IPS DF 6.9 (cell line): ENCODE results near the gene NR2E1.

ENCODE experiments used
- DNase-seq: peaks from one replicate; pipeline ENCODE4 v3.0.0-alpha.2; 2013; ENCODE audit warnings: low read depth, low spot score
- H3K27ac ChIP-seq: one replicate; pipeline ENCODE4 v1.5.1; 2013; ENCODE audit warnings: low read length, control low read depth
- H3K27me3 ChIP-seq: 2 replicates; pipeline ENCODE4 v1.6.1; 2013; ENCODE audit warnings: mild to moderate bottlenecking, low read length; ENCODE audit not compliant: control insufficient read depth, insufficient read depth
- H3K36me3 ChIP-seq: 2 replicates; pipeline ENCODE4 v1.6.1; 2013; ENCODE audit warnings: low read length; ENCODE audit not compliant: control insufficient read depth, insufficient read depth
- H3K4me1 ChIP-seq: 2 replicates; pipeline ENCODE4 v1.6.1; 2013; ENCODE audit warnings: low read length; ENCODE audit not compliant: control insufficient read depth, insufficient read depth
- H3K4me3 ChIP-seq: 2 replicates; pipeline ENCODE4 v1.5.1; 2013; ENCODE audit warnings: mild to moderate bottlenecking, low read length
- H3K9me3 ChIP-seq: 2 replicates; pipeline ENCODE4 v1.6.1; 2013; ENCODE audit warnings: low read length, inconsistent platforms; ENCODE audit not compliant: control insufficient read depth, insufficient read depth
- WGBS: extraction: QIAGEN DNeasy Blood & Tissue Kit; methylation state at CpG from one replicate; pipeline ENCODE4 v1.1.7; 2013; ENCODE audit warnings: mixed read lengths, missing lambda C conversion rate; ENCODE audit not compliant: insufficient read length, insufficient coverage; 5-methylcytosine and 5-hydroxymethylcytosine counted together

Gene NR2E1

GRCh38 chr6:108193131-108193530, 27.3 kb downstream of the NR2E1 start:
- Histone ChIP-seq H3K27ac (no peak overlapping the region), H3K4me3 (no peak overlapping the region), H3K27me3 (no peaks in the 10 kb centered on the region), H3K9me3 (no peaks in the 10 kb centered on the region), H3K4me1 (no peaks in the 10 kb centered on the region), H3K36me3 (no peaks in the 10 kb centered on the region)
- DNase-seq = no peak
- no CpG with 5 or more reads among the region's 1 CpG for WGBS

- H3K9me3 ChIP-seq = no peaks in the 10 kb centered on the region
- WGBS = no CpG with 5 or more reads among the region's 1 CpG
- H3K4me1 ChIP-seq = no peaks in the 10 kb centered on the region; the same call in 1 of the 2 replicates
- no peak for DNase-seq
- H3K4me3 ChIP-seq = no peak overlapping the region
- H3K27ac ChIP-seq = no peak overlapping the region
- no peaks in the 10 kb centered on the region for H3K27me3 ChIP-seq
- no peaks in the 10 kb centered on the region for H3K36me3 ChIP-seq
Measured at GRCh38 chr6:108193835-108194234, 28.0 kb downstream of the NR2E1 start.

GRCh38 chr6:108194503-108194902, 28.7 kb downstream of the NR2E1 start:
- Histone ChIP-seq H3K4me1 (no peaks in the 10 kb centered on the region; the same call in 1 of the 2 replicates), H3K36me3 (no peaks in the 10 kb centered on the region), H3K27me3 (no peaks in the 10 kb centered on the region), H3K9me3 (no peaks in the 10 kb centered on the region), H3K4me3 (no peak overlapping the region), H3K27ac (no peak overlapping the region)
- WGBS = no CpG with 5 or more reads among the region's 8 CpGs
- no peak for DNase-seq

GRCh38 chr6:108195209-108195608, 29.4 kb downstream of the NR2E1 start:
- H3K4me1 ChIP-seq = no peaks in the 10 kb centered on the region; the same call in 1 of the 2 replicates
- no peak overlapping the region for H3K4me3 ChIP-seq
- H3K36me3 ChIP-seq = no peaks in the 10 kb centered on the region
- no peak overlapping the region for H3K27ac ChIP-seq
- no peaks in the 10 kb centered on the region for H3K27me3 ChIP-seq
- WGBS = no CpG with 5 or more reads among the region's 3 CpGs
- no peak for DNase-seq
- no peaks in the 10 kb centered on the region for H3K9me3 ChIP-seq

- DNase-seq = no peak
- no peak overlapping the region; the same call in 1 of the 2 replicates for H3K4me3 ChIP-seq
- WGBS = no CpG with 5 or more reads among the region's 19 CpGs
- H3K9me3 ChIP-seq = no peaks in the 10 kb centered on the region
- H3K27ac ChIP-seq = no peak overlapping the region
- no peaks in the 10 kb centered on the region; the same call in 1 of the 2 replicates for H3K4me1 ChIP-seq
- H3K27me3 ChIP-seq = no peaks in the 10 kb centered on the region
- no peaks in the 10 kb centered on the region for H3K36me3 ChIP-seq
Measured at GRCh38 chr6:108198761-108199498, 33.1 kb downstream of the NR2E1 start.

GRCh38 chr6:108200186-108200585, 34.4 kb downstream of the NR2E1 start:
- no CpG with 5 or more reads among the region's 8 CpGs for WGBS
- no peaks in the 10 kb centered on the region for H3K9me3 ChIP-seq
- no peak overlapping the region for H3K4me3 ChIP-seq
- no peak for DNase-seq
- no peak overlapping the region for H3K27ac ChIP-seq
- no peaks in the 10 kb centered on the region; the same call in 1 of the 2 replicates for H3K4me1 ChIP-seq
- no peaks in the 10 kb centered on the region for H3K36me3 ChIP-seq
- no peaks in the 10 kb centered on the region for H3K27me3 ChIP-seq

- no peak for DNase-seq
Measured at GRCh38 chr6:108200631-108201030, 34.8 kb downstream of the NR2E1 start.

GRCh38 chr6:108203189-108204112, 37.6 kb downstream of the NR2E1 start:
- no CpG with 5 or more reads among the region's 14 CpGs for WGBS
- DNase-seq = no peak
- H3K36me3 ChIP-seq = no peaks in the 10 kb centered on the region
- H3K27ac ChIP-seq = no peak overlapping the region
- no peaks in the 10 kb centered on the region for H3K27me3 ChIP-seq
- no peak overlapping the region for H3K4me3 ChIP-seq
- no peaks in the 10 kb centered on the region for H3K9me3 ChIP-seq
- no peaks in the 10 kb centered on the region; the same call in 1 of the 2 replicates for H3K4me1 ChIP-seq

More at GRCh38 chr6:108200631-108201030, 34.8 kb downstream of the NR2E1 start:
- H3K27ac ChIP-seq = no peak overlapping the region
- no peaks in the 10 kb centered on the region; the same call in 1 of the 2 replicates for H3K4me1 ChIP-seq
- no peaks in the 10 kb centered on the region for H3K9me3 ChIP-seq
- H3K27me3 ChIP-seq = no peaks in the 10 kb centered on the region
- H3K36me3 ChIP-seq = no peaks in the 10 kb centered on the region
- H3K4me3 ChIP-seq = no peak overlapping the region
- no CpG with 5 or more reads among the region's 7 CpGs for WGBS

GRCh38 chr6:108207013-108207412, 41.2 kb downstream of the NR2E1 start:
- Histone ChIP-seq H3K27me3 (no peaks in the 10 kb centered on the region), H3K9me3 (no peaks in the 10 kb centered on the region), H3K4me3 (no peak overlapping the region), H3K27ac (no peak overlapping the region), H3K36me3 (no peaks in the 10 kb centered on the region), H3K4me1 (no peaks in the 10 kb centered on the region)
- DNase-seq = no peak
- no CpG with 5 or more reads among the region's 4 CpGs for WGBS

GRCh38 chr6:108209738-108210137, 43.9 kb downstream of the NR2E1 start:
- H3K4me3 ChIP-seq = no peak overlapping the region
- H3K36me3 ChIP-seq = no peaks in the 10 kb centered on the region
- H3K27me3 ChIP-seq = no peaks in the 10 kb centered on the region
- H3K27ac ChIP-seq = no peak overlapping the region
- no CpG with 5 or more reads among the region's 5 CpGs for WGBS
- no peaks in the 10 kb centered on the region for H3K9me3 ChIP-seq
- no peak for DNase-seq
- H3K4me1 ChIP-seq = no peaks in the 10 kb centered on the region
